ENCODE data around the gene RWDD4. TPM values are rescaled to one million over a fixed set of nuclear protein-coding genes. Genes with fewer than 3 reads are reported as not detected.

RWDD4 gene
- total RNA-seq, 1 donor from 2014 or later, result 19.7 TPM

GRCh38 chr4:183600189-183600685 lies 58.7 kb downstream of the RWDD4 start:
- DNase-seq (ENCODE audit: low read depth, low spot score), result no peak

GRCh38 chr4:183599690-183600089 lies 59.3 kb downstream of the RWDD4 start:
- no peak for DNase-seq (ENCODE audit: low read depth, low spot score)

- DNase-seq (ENCODE audit: low read depth, low spot score), result no peak
Measured at GRCh38 chr4:183599284-183599683, 59.7 kb downstream of the RWDD4 start.

GRCh38 chr4:183596067-183596757 lies 62.8 kb downstream of the RWDD4 start:
- no peak for DNase-seq (ENCODE audit: low read depth, low spot score)

GRCh38 chr4:183594823-183595222 lies 64.2 kb downstream of the RWDD4 start:
- no peak for DNase-seq (ENCODE audit: low read depth, low spot score)

- no peak for DNase-seq (ENCODE audit: low read depth, low spot score)
Measured at GRCh38 chr4:183591301-183591700, 67.7 kb downstream of the RWDD4 start.

Other genes with a start within 250 kb of the RWDD4 start
- 15.2 and 19.5 TPM in 2 replicates for gene CDKN2AIP, start 214.5 kb downstream of the RWDD4 start, total RNA-seq
- gene ING2, start 154.1 kb downstream of the RWDD4 start, total RNA-seq, result 7.6 and 8.5 TPM in 2 replicates
- gene TRAPPC11, start 108 bp upstream of the RWDD4 start, total RNA-seq, result 32.8 and 35.6 TPM in 2 replicates
- gene STOX2, start 246.1 kb upstream of the RWDD4 start, total RNA-seq, result 0.07 and 0.14 TPM in 2 replicates